Measurements from ENCODE around the gene GMPR.
A peak's percentile ranks its signal among the peaks of the same experiment; 100 is the strongest.

Gene GMPR

GRCh38 chr6:16238057-16238962, at the start of gene GMPR:
TSS of gene GMPR (plus strand) at chr6:16238587. CDS start at chr6:16238694, 107 bp downstream.
- peaks cover 16 to 24% of the 10 kb centered on the region in 2 donors for H3K4me1 ChIP-seq (ENCODE audit: control insufficient read depth in 1 of 2, insufficient read depth in 2 of 2, low read length in 2 of 2)
- H3K9ac ChIP-seq (ENCODE audit: low read depth in 1 of 2, low read length in 2 of 2) = peak within 1 kb of the TSS; percentile 48 to 67
- no peak within 1 kb of the TSS for H3K27ac ChIP-seq (ENCODE audit: low read depth, low read length)
- no peaks in the 10 kb centered on the region for H3K36me3 ChIP-seq (ENCODE audit: control insufficient read depth in 1 of 2, insufficient read depth in 2 of 2, low read length in 2 of 2)
- H3K9me3 ChIP-seq (ENCODE audit: control insufficient read depth in 1 of 2, low read length in 2 of 2) = no peaks in the 10 kb centered on the region
- H3K4me3 ChIP-seq (ENCODE audit: low read depth in 1 of 2, low read length in 2 of 2) = peak within 1 kb of the TSS; percentile 74 to 76
- no peaks in the 10 kb centered on the region for H3K27me3 ChIP-seq (ENCODE audit: control insufficient read depth in 1 of 2, insufficient read depth in 2 of 2, low read length in 2 of 2)

GRCh38 chr6:16190214-16190613, 48.2 kb upstream of the GMPR start:
- no peak overlapping the region for H3K9ac ChIP-seq (ENCODE audit: low read depth in 1 of 2, low read length in 2 of 2)
- peak overlapping the region in 1 of 2 donors; percentile 28 for H3K4me3 ChIP-seq (ENCODE audit: low read depth in 1 of 2, low read length in 2 of 2)
- H3K27me3 ChIP-seq (ENCODE audit: control insufficient read depth in 1 of 2, insufficient read depth in 2 of 2, low read length in 2 of 2) = no peaks in the 10 kb centered on the region
- no peaks in the 10 kb centered on the region for H3K36me3 ChIP-seq (ENCODE audit: control insufficient read depth in 1 of 2, insufficient read depth in 2 of 2, low read length in 2 of 2)
- H3K9me3 ChIP-seq (ENCODE audit: control insufficient read depth in 1 of 2, low read length in 2 of 2) = no peaks in the 10 kb centered on the region
- H3K4me1 ChIP-seq (ENCODE audit: control insufficient read depth in 1 of 2, insufficient read depth in 2 of 2, low read length in 2 of 2) = peaks cover 4 to 21% of the 10 kb centered on the region in 2 donors
- H3K27ac ChIP-seq (ENCODE audit: low read depth, low read length) = no peak overlapping the region

GRCh38 chr6:16196260-16196983, 42.0 kb upstream of the GMPR start:
- H3K4me1 ChIP-seq (ENCODE audit: control insufficient read depth in 1 of 2, insufficient read depth in 2 of 2, low read length in 2 of 2) = peaks cover 7 to 12% of the 10 kb centered on the region in 2 donors
- no peaks in the 10 kb centered on the region for H3K27me3 ChIP-seq (ENCODE audit: control insufficient read depth in 1 of 2, insufficient read depth in 2 of 2, low read length in 2 of 2)
- no peak overlapping the region for H3K27ac ChIP-seq (ENCODE audit: low read depth, low read length)
- H3K9ac ChIP-seq (ENCODE audit: low read depth in 1 of 2, low read length in 2 of 2) = no peak overlapping the region
- no peaks in the 10 kb centered on the region for H3K9me3 ChIP-seq (ENCODE audit: control insufficient read depth in 1 of 2, low read length in 2 of 2)
- no peaks in the 10 kb centered on the region for H3K36me3 ChIP-seq (ENCODE audit: control insufficient read depth in 1 of 2, insufficient read depth in 2 of 2, low read length in 2 of 2)
- H3K4me3 ChIP-seq (ENCODE audit: low read depth in 1 of 2, low read length in 2 of 2) = no peak overlapping the region

- no peaks in the 10 kb centered on the region for H3K9me3 ChIP-seq (ENCODE audit: control insufficient read depth in 1 of 2, low read length in 2 of 2)
- H3K9ac ChIP-seq (ENCODE audit: low read depth in 1 of 2, low read length in 2 of 2) = no peak overlapping the region
- H3K4me3 ChIP-seq (ENCODE audit: low read depth in 1 of 2, low read length in 2 of 2) = no peak overlapping the region
- no peaks in the 10 kb centered on the region for H3K27me3 ChIP-seq (ENCODE audit: control insufficient read depth in 1 of 2, insufficient read depth in 2 of 2, low read length in 2 of 2)
- H3K36me3 ChIP-seq (ENCODE audit: control insufficient read depth in 1 of 2, insufficient read depth in 2 of 2, low read length in 2 of 2) = no peaks in the 10 kb centered on the region
- H3K27ac ChIP-seq (ENCODE audit: low read depth, low read length) = no peak overlapping the region
- H3K4me1 ChIP-seq (ENCODE audit: control insufficient read depth in 1 of 2, insufficient read depth in 2 of 2, low read length in 2 of 2) = peaks cover 7 to 12% of the 10 kb centered on the region in 2 donors
Measured at GRCh38 chr6:16196984-16197546, 41.3 kb upstream of the GMPR start.

- H3K27ac ChIP-seq (ENCODE audit: low read depth, low read length) = no peak overlapping the region
- no peaks in the 10 kb centered on the region for H3K9me3 ChIP-seq (ENCODE audit: control insufficient read depth in 1 of 2, low read length in 2 of 2)
- H3K9ac ChIP-seq (ENCODE audit: low read depth in 1 of 2, low read length in 2 of 2) = no peak overlapping the region
- H3K36me3 ChIP-seq (ENCODE audit: control insufficient read depth in 1 of 2, insufficient read depth in 2 of 2, low read length in 2 of 2) = no peaks in the 10 kb centered on the region
- no peak overlapping the region for H3K4me3 ChIP-seq (ENCODE audit: low read depth in 1 of 2, low read length in 2 of 2)
- peaks cover 7 to 12% of the 10 kb centered on the region in 2 donors for H3K4me1 ChIP-seq (ENCODE audit: control insufficient read depth in 1 of 2, insufficient read depth in 2 of 2, low read length in 2 of 2)
- no peaks in the 10 kb centered on the region for H3K27me3 ChIP-seq (ENCODE audit: control insufficient read depth in 1 of 2, insufficient read depth in 2 of 2, low read length in 2 of 2)
Measured at GRCh38 chr6:16198061-16198705, 40.2 kb upstream of the GMPR start.

- Histone ChIP-seq H3K27ac (ENCODE audit: low read depth, low read length) (no peak overlapping the region), H3K4me1 (ENCODE audit: control insufficient read depth in 1 of 2, insufficient read depth in 2 of 2, low read length in 2 of 2) (peaks cover 7 to 12% of the 10 kb centered on the region in 2 donors), H3K9me3 (ENCODE audit: control insufficient read depth in 1 of 2, low read length in 2 of 2) (no peaks in the 10 kb centered on the region), H3K27me3 (ENCODE audit: control insufficient read depth in 1 of 2, insufficient read depth in 2 of 2, low read length in 2 of 2) (no peaks in the 10 kb centered on the region), H3K4me3 (ENCODE audit: low read depth in 1 of 2, low read length in 2 of 2) (peak overlapping the region in 1 of 2 donors; percentile 46), H3K9ac (ENCODE audit: low read depth in 1 of 2, low read length in 2 of 2) (peak overlapping the region in 1 of 2 donors; percentile 0), H3K36me3 (ENCODE audit: control insufficient read depth in 1 of 2, insufficient read depth in 2 of 2, low read length in 2 of 2) (no peaks in the 10 kb centered on the region)
Measured at GRCh38 chr6:16199804-16200203, 38.6 kb upstream of the GMPR start.

GRCh38 chr6:16200321-16200883, 38.0 kb upstream of the GMPR start:
- Histone ChIP-seq H3K4me3 (ENCODE audit: low read depth in 1 of 2, low read length in 2 of 2) (peak overlapping the region; percentile 28 to 46), H3K27me3 (ENCODE audit: control insufficient read depth in 1 of 2, insufficient read depth in 2 of 2, low read length in 2 of 2) (no peaks in the 10 kb centered on the region), H3K9ac (ENCODE audit: low read depth in 1 of 2, low read length in 2 of 2) (peak overlapping the region in 1 of 2 donors; percentile 52), H3K9me3 (ENCODE audit: control insufficient read depth in 1 of 2, low read length in 2 of 2) (no peaks in the 10 kb centered on the region), H3K4me1 (ENCODE audit: control insufficient read depth in 1 of 2, insufficient read depth in 2 of 2, low read length in 2 of 2) (peaks cover 11 to 14% of the 10 kb centered on the region in 2 donors), H3K27ac (ENCODE audit: low read depth, low read length) (no peak overlapping the region), H3K36me3 (ENCODE audit: control insufficient read depth in 1 of 2, insufficient read depth in 2 of 2, low read length in 2 of 2) (no peaks in the 10 kb centered on the region)

GRCh38 chr6:16201706-16202105, 36.7 kb upstream of the GMPR start:
- no peaks in the 10 kb centered on the region for H3K27me3 ChIP-seq (ENCODE audit: control insufficient read depth in 1 of 2, insufficient read depth in 2 of 2, low read length in 2 of 2)
- peaks cover 14 to 16% of the 10 kb centered on the region in 2 donors for H3K4me1 ChIP-seq (ENCODE audit: control insufficient read depth in 1 of 2, insufficient read depth in 2 of 2, low read length in 2 of 2)
- no peaks in the 10 kb centered on the region for H3K36me3 ChIP-seq (ENCODE audit: control insufficient read depth in 1 of 2, insufficient read depth in 2 of 2, low read length in 2 of 2)
- no peak overlapping the region for H3K4me3 ChIP-seq (ENCODE audit: low read depth in 1 of 2, low read length in 2 of 2)
- H3K9me3 ChIP-seq (ENCODE audit: control insufficient read depth in 1 of 2, low read length in 2 of 2) = no peaks in the 10 kb centered on the region
- no peak overlapping the region for H3K27ac ChIP-seq (ENCODE audit: low read depth, low read length)
- H3K9ac ChIP-seq (ENCODE audit: low read depth in 1 of 2, low read length in 2 of 2) = no peak overlapping the region

GRCh38 chr6:16204653-16205376, 33.6 kb upstream of the GMPR start:
- Histone ChIP-seq H3K27me3 (ENCODE audit: control insufficient read depth in 1 of 2, insufficient read depth in 2 of 2, low read length in 2 of 2) (no peaks in the 10 kb centered on the region), H3K9me3 (ENCODE audit: control insufficient read depth in 1 of 2, low read length in 2 of 2) (no peaks in the 10 kb centered on the region), H3K4me3 (ENCODE audit: low read depth in 1 of 2, low read length in 2 of 2) (no peak overlapping the region), H3K9ac (ENCODE audit: low read depth in 1 of 2, low read length in 2 of 2) (no peak overlapping the region), H3K36me3 (ENCODE audit: control insufficient read depth in 1 of 2, insufficient read depth in 2 of 2, low read length in 2 of 2) (no peaks in the 10 kb centered on the region), H3K27ac (ENCODE audit: low read depth, low read length) (no peak overlapping the region), H3K4me1 (ENCODE audit: control insufficient read depth in 1 of 2, insufficient read depth in 2 of 2, low read length in 2 of 2) (peaks cover 14 to 18% of the 10 kb centered on the region in 2 donors)

Data from duodenal mucosa (tissue), 2 donors.